GM23338 (cell line): ENCODE data around the gene TYRO3. TPM values are rescaled to one million over a fixed set of nuclear protein-coding genes. Genes with fewer than 3 reads are reported as not detected.
"Not testable (repeated sequence)": the region's sequence is repeated elsewhere in the genome, so short reads cannot be mapped to it uniquely, and the experiment has no call there.

Experiments used
- ATAC-seq: fragments of 200-7000 bp; cut with Tn5 transposase; 3 replicates; pipeline ENCODE4 v1.9.1; 2020
- DNase-seq: peaks from one replicate; pipeline ENCODE4 v3.0.0-alpha.2; 2015; ENCODE audit warnings: low spot score
- H2AFZ ChIP-seq: fragments of 200-600 bp; sonication (generic); 2 replicates; pipeline ENCODE4 v1.8.0; 2016; ENCODE audit warnings: antibody characterized with exemption, mild to moderate bottlenecking, moderate library complexity
- H3F3A ChIP-seq: fragments of 200-600 bp; sonication (generic); replicated peaks from 2 replicates; pipeline ENCODE4 v1.8.0; 2017; ENCODE audit warnings: antibody characterized with exemption, mixed run types, low read depth
- H3K27ac ChIP-seq: fragments of 200-600 bp; sonication (generic); 2 replicates; pipeline ENCODE4 v1.6.1; 2016; ENCODE audit warnings: low read depth
- H3K27me3 ChIP-seq: fragments of 200-600 bp; sonication (generic); 2 replicates; pipeline ENCODE4 v1.8.0; 2016; ENCODE audit warnings: mild to moderate bottlenecking, mixed run types, moderate library complexity; ENCODE audit not compliant: insufficient read depth
- H3K36me3 ChIP-seq: fragments of 200-600 bp; sonication (generic); 2 replicates; pipeline ENCODE4 v1.8.0; 2016; ENCODE audit warnings: mild to moderate bottlenecking; ENCODE audit not compliant: insufficient read depth
- H3K4me1 ChIP-seq: fragments of 200-600 bp; sonication (generic); 2 replicates; pipeline ENCODE4 v1.8.0; 2016; ENCODE audit warnings: mild to moderate bottlenecking, moderate library complexity; ENCODE audit not compliant: insufficient read depth
- H3K4me2 ChIP-seq: fragments of 200-600 bp; sonication (generic); 2 replicates; pipeline ENCODE4 v1.7.1; 2017; ENCODE audit warnings: mixed run types
- H3K4me3 ChIP-seq: fragments of 200-600 bp; sonication (generic); 2 replicates; pipeline ENCODE4 v1.6.1; 2016; ENCODE audit warnings: mixed run types
- H3K79me2 ChIP-seq: fragments of 200-600 bp; sonication (generic); replicated peaks from 2 replicates; pipeline ENCODE4 v1.8.0; 2017; ENCODE audit warnings: mild to moderate bottlenecking; ENCODE audit not compliant: insufficient read depth
- H3K9me2 ChIP-seq: fragments of 200-600 bp; sonication (generic); 2 replicates; pipeline ENCODE4 v1.8.0; 2017; ENCODE audit not compliant: insufficient read depth
- H4K20me1 ChIP-seq: fragments of 200-600 bp; sonication (generic); replicated peaks from 2 replicates; pipeline ENCODE4 v1.8.0; 2017; ENCODE audit warnings: mild to moderate bottlenecking; ENCODE audit not compliant: insufficient read depth
- H3K27ac Mint-ChIP-seq: 2 replicates; pipeline ENCODE4 v1.8.0; 2020; ENCODE audit warnings: inconsistent platforms, mild to moderate bottlenecking, moderate library complexity, mixed read lengths
- H3K27me3 Mint-ChIP-seq: 3 replicates; pipeline ENCODE4 v1.8.0; 2022; ENCODE audit warnings: low read depth, mild to moderate bottlenecking, moderate library complexity, mixed read lengths, inconsistent platforms; ENCODE audit not compliant: insufficient read depth, poor library complexity
- H3K36me3 Mint-ChIP-seq: 3 replicates; pipeline ENCODE4 v1.8.0; 2021; ENCODE audit warnings: low read depth, mild to moderate bottlenecking, inconsistent platforms, moderate library complexity, mixed read lengths
- H3K4me1 Mint-ChIP-seq: 3 replicates; pipeline ENCODE4 v1.8.0; 2020; ENCODE audit warnings: mild to moderate bottlenecking, inconsistent platforms, mixed read lengths
- H3K4me3 Mint-ChIP-seq: 3 replicates; pipeline ENCODE4 v1.8.0; 2021; ENCODE audit warnings: moderate library complexity, mild to moderate bottlenecking, inconsistent platforms, mixed read lengths
- H3K9me3 Mint-ChIP-seq: 3 replicates; pipeline ENCODE4 v1.8.0; 2020; ENCODE audit warnings: moderate library complexity, mild to moderate bottlenecking, inconsistent platforms, mixed read lengths
- EZH2 ChIP-seq: fragments of 200-600 bp; sonication (generic); IDR thresholded peaks from one replicate; pipeline ENCODE4 v1.8.0; 2017; ENCODE audit warnings: antibody characterized with exemption, mild to moderate bottlenecking, low read depth; ENCODE audit not compliant: unreplicated experiment
- EZH2phosphoT487 ChIP-seq: fragments of 200-600 bp; sonication (generic); IDR thresholded peaks from one replicate; pipeline ENCODE4 v1.8.1; 2018; ENCODE audit warnings: antibody characterized with exemption; ENCODE audit not compliant: unreplicated experiment
- JUNB ChIP-seq: IDR thresholded peaks from one replicate; pipeline ENCODE4 v1.6.1; 2016; ENCODE audit warnings: antibody characterized with exemption; ENCODE audit not compliant: unreplicated experiment
- NANOG ChIP-seq: IDR thresholded peaks from 2 replicates; pipeline ENCODE4 v1.6.1; 2016; ENCODE audit warnings: antibody characterized with exemption, borderline replicate concordance
- POLR2AphosphoS5 ChIP-seq: IDR thresholded peaks from 2 replicates; pipeline ENCODE4 v1.6.1; 2016; ENCODE audit warnings: antibody characterized with exemption, low read depth
- STAT1 ChIP-seq: IDR thresholded peaks from one replicate; pipeline ENCODE4 v1.6.1; 2016; ENCODE audit warnings: antibody characterized with exemption; ENCODE audit not compliant: unreplicated experiment
- ZNF114 ChIP-seq: fragments of 250-450 bp; sonication (Bioruptor Pico); IDR thresholded peaks from 2 replicates; pipeline ENCODE4 v1.5.0; 2020; ENCODE audit warnings: mild to moderate bottlenecking, moderate library complexity
- ZNF331 ChIP-seq: fragments of 250-450 bp; sonication (Bioruptor Pico); IDR thresholded peaks from 2 replicates; pipeline ENCODE4 v1.5.0; 2020; ENCODE audit warnings: low read depth, mild to moderate bottlenecking, moderate library complexity
- polyA plus RNA-seq: library from polyadenylated mRNA; unstranded; fragments of >200 nt; fragmentation: Nextera tagmentation; extraction: Ambion mirVana; gene quantifications from 2 replicates; pipeline ENCODE4 v1.2.1, GENCODE V29; 2016
- total RNA-seq: library from RNA; depleted of rRNA; stranded (reverse); fragments of >200 nt; shearing (Covaris generic); gene quantifications from 2 replicates; pipeline ENCODE4 v1.2.3, GENCODE V29; 2014
- TF ChIP-seq, protein P1 (sequence below): IDR thresholded peaks from one replicate; pipeline ENCODE4 v1.6.1; 2018; ENCODE audit warnings: antibody characterized with exemption; ENCODE audit not compliant: unreplicated experiment
- TF ChIP-seq, protein P2 (sequence below): IDR thresholded peaks from 2 replicates; pipeline ENCODE4 v1.6.1; 2016; ENCODE audit warnings: antibody characterized with exemption
- TF ChIP-seq, protein P3 (sequence below), 2 experiments: fragments of 200-600 bp in 1 of 2; sonication (generic) in 1 of 2; conservative IDR thresholded peaks; 2 replicates each; pipeline versions ENCODE4 v1.5.1 to v1.6.1; 2016 to 2017; ENCODE audit warnings: antibody characterized with exemption in 2 of 2, low read depth in 2 of 2, mild to moderate bottlenecking in 2 of 2, moderate library complexity in 1 of 2

TYRO3 gene
- total and polyA plus RNA-seq, 2 experiments from 2014 or later = 32.6 to 61.0 TPM

DNA sequence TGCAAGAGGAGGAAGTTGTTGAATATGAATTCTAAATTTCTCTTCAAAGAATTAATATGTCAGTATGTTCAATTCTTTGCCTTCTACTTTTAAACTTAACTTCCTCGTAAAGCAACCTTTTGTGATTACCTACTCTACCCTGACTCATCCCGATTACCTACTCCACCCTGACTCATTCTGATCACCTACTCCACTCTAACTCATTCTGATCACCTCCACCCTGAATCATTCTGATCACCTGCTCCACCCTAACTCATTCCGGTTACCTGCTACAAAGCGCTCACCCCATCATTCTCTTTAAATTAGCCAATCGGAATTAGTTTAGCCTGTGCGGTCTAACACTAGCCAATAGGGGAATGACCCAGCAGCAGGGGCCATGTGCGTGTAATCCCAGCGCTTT is 33.7 kb downstream of the TYRO3 start:
- H3K9me3 Mint-ChIP-seq, H3K27me3 Mint-ChIP-seq, H3K27ac ChIP-seq, H3K36me3 Mint-ChIP-seq, H3K4me1 Mint-ChIP-seq, H3K4me3 ChIP-seq, DNase-seq, H3K27ac Mint-ChIP-seq, ATAC-seq, H3K9me2 ChIP-seq, H3K4me2 ChIP-seq, H3K4me3 Mint-ChIP-seq, H4K20me1 ChIP-seq, H3K79me2 ChIP-seq, H3F3A ChIP-seq, H3K27me3 ChIP-seq, H3K36me3 ChIP-seq, H3K4me1 ChIP-seq: not testable (repeated sequence)
- 0 out of 2 replicates have a peak overlapping the region, but pooled peaks have one; percentile 47 for H2AFZ ChIP-seq

DNA sequence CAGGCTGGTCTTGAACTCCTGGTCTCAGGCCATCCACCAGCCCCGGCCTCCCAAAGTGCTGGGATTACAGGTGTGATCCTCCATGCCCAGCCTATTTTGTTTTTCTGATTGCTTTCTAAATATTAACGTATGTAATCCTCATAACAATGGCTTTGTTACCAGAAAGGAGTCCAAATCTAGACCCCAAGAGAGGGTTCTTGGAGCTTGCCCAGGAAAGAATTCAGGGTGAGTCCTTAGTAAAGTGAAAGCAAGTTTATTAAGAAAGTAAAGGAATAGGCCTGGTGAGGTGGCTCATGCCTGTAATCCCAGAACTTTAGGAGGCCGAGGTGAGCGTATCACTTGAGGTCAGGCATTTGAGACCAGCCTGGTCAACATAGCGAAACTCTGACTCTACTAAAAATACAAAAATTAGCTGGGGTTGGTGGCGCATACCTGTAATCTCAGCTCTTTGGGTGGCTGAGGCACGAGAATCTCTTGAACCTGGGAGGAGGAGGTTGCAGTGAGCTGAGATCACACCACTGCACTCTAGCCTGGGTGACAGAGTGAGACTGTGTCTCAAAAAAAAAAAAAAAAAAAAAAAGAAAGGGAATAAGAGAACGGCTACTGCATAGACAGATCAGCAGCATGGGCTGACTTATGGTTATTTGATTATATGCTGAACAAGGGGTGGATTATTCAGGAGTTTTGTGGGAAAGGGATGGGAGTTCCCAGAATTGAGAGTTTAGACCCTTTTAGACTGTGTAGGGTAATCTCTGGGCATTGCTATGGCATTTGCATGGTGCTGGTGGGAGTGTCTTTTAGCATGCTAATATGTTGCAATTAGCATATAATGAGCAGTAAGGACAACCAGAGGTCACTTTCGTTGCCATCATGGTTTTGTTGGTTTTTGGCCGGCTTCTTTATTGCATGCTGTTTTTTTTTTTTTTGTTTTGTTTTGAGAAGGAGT is 36.1 kb downstream of the TYRO3 start:
- Histone ChIP-seq H3K9me2 (no peaks in the 10 kb centered on the region), H3K27ac (no peak overlapping the region), H4K20me1 (no peaks in the 10 kb centered on the region), H3K79me2 (no peaks in the 10 kb centered on the region), H3K4me3 (no peak overlapping the region), H3K4me1 (no peaks in the 10 kb centered on the region), H3K36me3 (no peaks in the 10 kb centered on the region), H3K27me3 (no peaks in the 10 kb centered on the region), H3F3A (no peaks in the 10 kb centered on the region), H2AFZ (no peak overlapping the region), H3K4me2 (no peak overlapping the region)
- no peak for TF ChIP-seq STAT1
- TF ChIP-seq EZH2phosphoT487 = no peak
- no peak for TF ChIP-seq NANOG
- TF ChIP-seq, protein P1, sequence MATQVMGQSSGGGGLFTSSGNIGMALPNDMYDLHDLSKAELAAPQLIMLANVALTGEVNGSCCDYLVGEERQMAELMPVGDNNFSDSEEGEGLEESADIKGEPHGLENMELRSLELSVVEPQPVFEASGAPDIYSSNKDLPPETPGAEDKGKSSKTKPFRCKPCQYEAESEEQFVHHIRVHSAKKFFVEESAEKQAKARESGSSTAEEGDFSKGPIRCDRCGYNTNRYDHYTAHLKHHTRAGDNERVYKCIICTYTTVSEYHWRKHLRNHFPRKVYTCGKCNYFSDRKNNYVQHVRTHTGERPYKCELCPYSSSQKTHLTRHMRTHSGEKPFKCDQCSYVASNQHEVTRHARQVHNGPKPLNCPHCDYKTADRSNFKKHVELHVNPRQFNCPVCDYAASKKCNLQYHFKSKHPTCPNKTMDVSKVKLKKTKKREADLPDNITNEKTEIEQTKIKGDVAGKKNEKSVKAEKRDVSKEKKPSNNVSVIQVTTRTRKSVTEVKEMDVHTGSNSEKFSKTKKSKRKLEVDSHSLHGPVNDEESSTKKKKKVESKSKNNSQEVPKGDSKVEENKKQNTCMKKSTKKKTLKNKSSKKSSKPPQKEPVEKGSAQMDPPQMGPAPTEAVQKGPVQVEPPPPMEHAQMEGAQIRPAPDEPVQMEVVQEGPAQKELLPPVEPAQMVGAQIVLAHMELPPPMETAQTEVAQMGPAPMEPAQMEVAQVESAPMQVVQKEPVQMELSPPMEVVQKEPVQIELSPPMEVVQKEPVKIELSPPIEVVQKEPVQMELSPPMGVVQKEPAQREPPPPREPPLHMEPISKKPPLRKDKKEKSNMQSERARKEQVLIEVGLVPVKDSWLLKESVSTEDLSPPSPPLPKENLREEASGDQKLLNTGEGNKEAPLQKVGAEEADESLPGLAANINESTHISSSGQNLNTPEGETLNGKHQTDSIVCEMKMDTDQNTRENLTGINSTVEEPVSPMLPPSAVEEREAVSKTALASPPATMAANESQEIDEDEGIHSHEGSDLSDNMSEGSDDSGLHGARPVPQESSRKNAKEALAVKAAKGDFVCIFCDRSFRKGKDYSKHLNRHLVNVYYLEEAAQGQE = no peak
- TF ChIP-seq EZH2 = no peak
- TF ChIP-seq POLR2AphosphoS5 = no peak
- TF ChIP-seq, protein P2, sequence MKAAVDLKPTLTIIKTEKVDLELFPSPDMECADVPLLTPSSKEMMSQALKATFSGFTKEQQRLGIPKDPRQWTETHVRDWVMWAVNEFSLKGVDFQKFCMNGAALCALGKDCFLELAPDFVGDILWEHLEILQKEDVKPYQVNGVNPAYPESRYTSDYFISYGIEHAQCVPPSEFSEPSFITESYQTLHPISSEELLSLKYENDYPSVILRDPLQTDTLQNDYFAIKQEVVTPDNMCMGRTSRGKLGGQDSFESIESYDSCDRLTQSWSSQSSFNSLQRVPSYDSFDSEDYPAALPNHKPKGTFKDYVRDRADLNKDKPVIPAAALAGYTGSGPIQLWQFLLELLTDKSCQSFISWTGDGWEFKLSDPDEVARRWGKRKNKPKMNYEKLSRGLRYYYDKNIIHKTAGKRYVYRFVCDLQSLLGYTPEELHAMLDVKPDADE = no peak
- TF ChIP-seq ZNF114 (CRISPR knock-in tag) = no peak
- no peak for TF ChIP-seq JUNB
- TF ChIP-seq ZNF331 (CRISPR knock-in tag) = no peak
- TF ChIP-seq, protein P3, sequence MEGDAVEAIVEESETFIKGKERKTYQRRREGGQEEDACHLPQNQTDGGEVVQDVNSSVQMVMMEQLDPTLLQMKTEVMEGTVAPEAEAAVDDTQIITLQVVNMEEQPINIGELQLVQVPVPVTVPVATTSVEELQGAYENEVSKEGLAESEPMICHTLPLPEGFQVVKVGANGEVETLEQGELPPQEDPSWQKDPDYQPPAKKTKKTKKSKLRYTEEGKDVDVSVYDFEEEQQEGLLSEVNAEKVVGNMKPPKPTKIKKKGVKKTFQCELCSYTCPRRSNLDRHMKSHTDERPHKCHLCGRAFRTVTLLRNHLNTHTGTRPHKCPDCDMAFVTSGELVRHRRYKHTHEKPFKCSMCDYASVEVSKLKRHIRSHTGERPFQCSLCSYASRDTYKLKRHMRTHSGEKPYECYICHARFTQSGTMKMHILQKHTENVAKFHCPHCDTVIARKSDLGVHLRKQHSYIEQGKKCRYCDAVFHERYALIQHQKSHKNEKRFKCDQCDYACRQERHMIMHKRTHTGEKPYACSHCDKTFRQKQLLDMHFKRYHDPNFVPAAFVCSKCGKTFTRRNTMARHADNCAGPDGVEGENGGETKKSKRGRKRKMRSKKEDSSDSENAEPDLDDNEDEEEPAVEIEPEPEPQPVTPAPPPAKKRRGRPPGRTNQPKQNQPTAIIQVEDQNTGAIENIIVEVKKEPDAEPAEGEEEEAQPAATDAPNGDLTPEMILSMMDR (conservative IDR thresholded peaks at IDR 0.05; ENCODE audit: low read depth in 2 of 2) = no peak
- Mint-ChIP-seq H3K9me3 (no peaks in the 10 kb centered on the region), H3K36me3 (no peaks in the 10 kb centered on the region), H3K27ac (no peak overlapping the region; the same call in 1 of the 2 replicates), H3K27me3 (peaks cover 4% of the 10 kb centered on the region), H3K4me1 (peaks cover 7% of the 10 kb centered on the region; the same call in 1 of the 3 replicates), H3K4me3 (no peak overlapping the region)
- peak; percentile 54 for ATAC-seq
- DNase-seq = no peak
